OCI-LY1 (cell line): ENCODE measurements around the gene FBXO46.

Experiments
- CTCF ChIP-seq: fragments of 200-600 bp; sonication (generic), shearing (Covaris generic); IDR thresholded peaks from 2 replicates; pipeline ENCODE4 v1.5.1; 2017; ENCODE audit warnings: mild to moderate bottlenecking, antibody characterized with exemption, low read length, moderate library complexity, mixed read lengths
- EZH2 ChIP-seq: fragments of 200-600 bp; sonication (generic), shearing (Covaris generic); IDR thresholded peaks from 2 replicates; pipeline ENCODE4 v1.8.0; 2017; ENCODE audit warnings: borderline replicate concordance, mixed run types, mild to moderate bottlenecking, antibody characterized with exemption, low read length, moderate library complexity, mixed read lengths

DNA sequence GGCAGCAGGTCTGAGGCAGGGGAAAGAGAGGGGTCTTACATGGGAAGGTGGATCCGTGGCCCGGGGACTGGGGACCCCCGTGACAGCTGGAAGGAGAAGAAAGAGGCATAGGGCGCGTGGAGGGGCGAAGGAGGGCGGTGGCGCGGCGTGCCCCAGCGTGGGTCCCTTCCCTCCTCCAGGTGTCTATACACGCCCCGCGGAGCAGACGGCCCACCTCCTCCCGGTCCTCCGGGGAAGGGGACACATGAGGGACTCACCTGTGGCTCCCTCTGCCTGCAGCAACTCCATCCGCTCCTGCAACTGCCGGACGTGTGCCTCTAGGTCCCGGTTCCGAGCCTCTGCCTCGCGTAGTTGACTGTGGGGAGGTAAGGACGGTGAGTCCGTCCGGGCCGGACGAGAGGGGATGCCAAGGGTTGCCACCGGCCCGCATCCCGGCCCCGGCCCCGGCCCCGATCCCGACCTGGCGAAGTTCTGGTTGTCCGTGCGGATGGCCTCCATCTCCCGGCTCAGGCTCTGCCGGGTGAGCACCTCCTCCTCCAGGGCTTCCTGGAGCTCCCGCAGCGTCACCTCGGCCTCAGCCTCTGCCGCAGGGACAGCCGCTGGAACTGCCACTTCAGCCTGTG, 40.7 kb upstream of the FBXO46 start:
- TF ChIP-seq CTCF = no peak
- TF ChIP-seq EZH2 = no peak
